H1 (cell line): ENCODE data around the gene TGFB1I1. TPM values are rescaled to one million over a fixed set of nuclear protein-coding genes. Genes with fewer than 3 reads are reported as not detected.

Experiments used
- BCL11A ChIP-seq, 2 experiments: IDR thresholded peaks; one replicate each; pipeline ENCODE4 v1.6.1; 2011; ENCODE audit warnings: low read depth in 2 of 2, low read length in 2 of 2, mild to moderate bottlenecking in 2 of 2
- CEBPB ChIP-seq: IDR thresholded peaks from 2 replicates; pipeline ENCODE4 v1.6.1; 2012; ENCODE audit warnings: low read depth, low read length
- CREB1 ChIP-seq: IDR thresholded peaks from 2 replicates; pipeline ENCODE4 v1.6.1; 2012; ENCODE audit warnings: inconsistent platforms
- CTBP2 ChIP-seq: IDR thresholded peaks from 2 replicates; pipeline ENCODE4 v1.7.0; 2011; ENCODE audit warnings: borderline replicate concordance, mild to moderate bottlenecking, moderate library complexity, mixed read lengths, low read length; ENCODE audit not compliant: insufficient read depth, insufficient read length
- EGR1 ChIP-seq: IDR thresholded peaks from 2 replicates; pipeline ENCODE4 v1.6.1; 2011; ENCODE audit warnings: low read depth, low read length, borderline replicate concordance
- EP300 ChIP-seq, 2 experiments: IDR thresholded peaks; 1 replicate in 1 of 2; 2 replicates in 1 of 2; pipeline ENCODE4 v1.6.1; 2011 to 2012; ENCODE audit warnings: low read depth in 2 of 2, low read length in 2 of 2, mild to moderate bottlenecking in 2 of 2, borderline replicate concordance in 1 of 2, inconsistent platforms in 1 of 2, moderate library complexity in 1 of 2
- HDAC6 ChIP-seq: IDR thresholded peaks from one replicate; pipeline ENCODE4 v1.7.1; 2012; ENCODE audit warnings: low read depth, mild to moderate bottlenecking, inconsistent platforms, low read length, moderate library complexity
- JUN ChIP-seq: IDR thresholded peaks from 2 replicates; pipeline ENCODE4 v1.6.1; 2011; ENCODE audit warnings: low read depth, mild to moderate bottlenecking, improper control_type of control experiment, low read length
- JUND ChIP-seq: IDR thresholded peaks from 2 replicates; pipeline ENCODE4 v1.6.1; 2011; ENCODE audit warnings: mild to moderate bottlenecking, improper control_type of control experiment, low read length
- KDM4A ChIP-seq: IDR thresholded peaks from one replicate; pipeline ENCODE4 v1.7.1; 2012; ENCODE audit warnings: low read depth, mild to moderate bottlenecking, moderate library complexity, low read length, inconsistent platforms; ENCODE audit not compliant: severe bottlenecking
- KDM5A ChIP-seq: fragments of 200-600 bp; IDR thresholded peaks from 2 replicates; pipeline ENCODE4 v1.7.1; 2012; ENCODE audit warnings: mild to moderate bottlenecking, low read length, inconsistent platforms, mixed read lengths
- POLR2A ChIP-seq, 2 experiments: IDR thresholded peaks; 1 replicate in 1 of 2; 2 replicates in 1 of 2; pipeline ENCODE4 v1.6.1; 2011; ENCODE audit warnings: low read depth in 2 of 2, low read length in 2 of 2, mild to moderate bottlenecking in 2 of 2; ENCODE audit errors: control extremely low read depth in 1 of 2
- POLR2AphosphoS5 ChIP-seq: IDR thresholded peaks from 2 replicates; pipeline ENCODE4 v1.6.1; 2011; ENCODE audit warnings: low read depth, low read length
- RBBP5 ChIP-seq: IDR thresholded peaks from 2 replicates; pipeline ENCODE4 v1.7.1; 2012; ENCODE audit warnings: low read depth, mild to moderate bottlenecking, inconsistent platforms, low read length, moderate library complexity, borderline replicate concordance
- SIN3A ChIP-seq, 2 experiments: IDR thresholded peaks in 1 of 2; conservative IDR thresholded peaks in 1 of 2; 2 replicates each; pipeline ENCODE4 v1.6.1; 2011 to 2012; ENCODE audit warnings: low read length in 2 of 2, improper control_type of control experiment in 1 of 2, low read depth in 1 of 2, mild to moderate bottlenecking in 1 of 2
- SIX5 ChIP-seq: IDR thresholded peaks from 2 replicates; pipeline ENCODE4 v1.6.1; 2011; ENCODE audit warnings: mild to moderate bottlenecking, low read depth, low read length
- SP2 ChIP-seq: IDR thresholded peaks from 2 replicates; pipeline ENCODE4 v1.6.1; 2012; ENCODE audit warnings: mild to moderate bottlenecking, low read length, inconsistent platforms
- TAF1 ChIP-seq: IDR thresholded peaks from 2 replicates; pipeline ENCODE4 v1.6.1; 2011; ENCODE audit warnings: mild to moderate bottlenecking, low read depth, low read length
- TBP ChIP-seq: IDR thresholded peaks from 2 replicates; pipeline ENCODE4 v1.6.1; 2011; ENCODE audit warnings: low read depth, low read length, improper control_type of control experiment
- TCF12 ChIP-seq: IDR thresholded peaks from 2 replicates; pipeline ENCODE4 v1.6.1; 2011; ENCODE audit warnings: low read depth, mild to moderate bottlenecking, low read length
- TEAD4 ChIP-seq: IDR thresholded peaks from 2 replicates; pipeline ENCODE4 v1.6.1; 2012; ENCODE audit warnings: low read depth, low read length, inconsistent platforms, mixed read lengths
- YY1 ChIP-seq: IDR thresholded peaks from 2 replicates; pipeline ENCODE4 v1.6.1; 2011; ENCODE audit warnings: low read depth, mild to moderate bottlenecking, low read length
- polyA plus RNA-seq, 7 experiments: library from polyadenylated mRNA; depleted of rRNA in 3 of 7; stranded (reverse) in 5 of 7; unstranded in 2 of 7; fragments of >200 nt in 5 of 7; fragments of 200-250 nt in 2 of 7; gene quantifications; 1 replicate in 5 of 7; 2 replicates in 1 of 7; 4 replicates in 1 of 7; pipeline versions ENCODE4 v1.2.1 to v1.2.3, GENCODE V29; 2011 to 2013; ENCODE audit warnings: missing spikeins in 2 of 7, mixed read lengths in 2 of 7
- total RNA-seq: library from RNA; stranded (reverse); fragmentation: NEBNext Ultra II Directional; extraction: Animal tissue kit (Norgen Biotek cat#: 25700); gene quantifications from 2 replicates; pipeline ENCODE4 v1.2.1, GENCODE V29; 2021
- TF ChIP-seq, protein P1 (sequence below): IDR thresholded peaks from 2 replicates; pipeline ENCODE4 v1.6.1; 2012; ENCODE audit warnings: inconsistent platforms
- TF ChIP-seq, protein P2 (sequence below): IDR thresholded peaks from 2 replicates; pipeline ENCODE4 v1.6.1; 2012; ENCODE audit warnings: low read length, inconsistent platforms

Gene TGFB1I1
- total and polyA plus RNA-seq, 2 of the 8 experiments (the other 6 are each of a cell fraction or from before 2014, with no cell fraction given): 5.6 to 5.8 TPM

DNA sequence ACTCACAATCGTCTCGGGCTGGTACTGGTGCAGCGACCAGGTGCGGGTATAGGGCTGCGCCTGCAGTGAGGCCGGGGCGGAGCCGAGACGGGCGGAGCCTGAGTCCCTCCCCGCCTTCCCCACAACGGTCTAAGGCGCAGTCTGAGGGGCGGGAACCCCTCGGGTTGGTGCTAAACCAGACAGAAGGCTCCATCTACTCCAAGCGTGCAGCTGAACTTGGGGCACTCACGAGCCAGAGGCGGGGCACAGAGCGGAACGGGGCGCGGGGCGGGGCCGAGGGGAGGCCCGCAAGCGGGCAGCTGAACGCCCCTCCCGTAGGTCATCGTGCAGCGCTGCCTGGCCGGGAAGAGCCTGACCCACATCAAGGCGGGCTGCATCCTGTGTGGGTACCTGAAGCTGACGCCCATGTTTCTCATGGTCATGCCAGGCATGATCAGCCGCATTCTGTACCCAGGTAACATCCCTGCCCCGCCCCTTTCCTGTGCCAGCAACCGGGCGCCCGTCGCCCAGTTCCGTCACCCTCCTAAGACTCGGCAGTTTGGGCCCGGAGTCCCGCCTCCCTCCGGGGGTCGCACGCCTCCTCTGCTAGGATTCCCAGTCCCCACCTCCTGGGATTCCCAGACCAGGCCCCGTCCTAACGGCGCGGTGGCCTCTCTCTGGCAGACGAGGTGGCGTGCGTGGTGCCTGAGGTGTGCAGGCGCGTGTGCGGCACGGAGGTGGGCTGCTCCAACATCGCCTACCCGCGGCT lies 15.9 kb downstream of the TGFB1I1 start (continued):
- TF ChIP-seq EGR1 (no peak), CEBPB (no peak), CTBP2 (no peak), TEAD4 (no peak), KDM5A (no peak), SIX5 (no peak), EP300 (IDR thresholded peaks at IDR 0.05; ENCODE audit: borderline replicate concordance in 1 of 2, low read depth in 2 of 2, low read length in 2 of 2) (no peak), POLR2AphosphoS5 (peak; percentile 60; the same call in 1 of the 2 replicates), CREB1 (peak; percentile 10; the same call in 1 of the 2 replicates), TCF12 (no peak), TAF1 (0 out of 2 replicates have a peak, but pooled peaks have one; percentile 14), RBBP5 (peak; percentile 33; the same call in 1 of the 2 replicates), YY1 (no peak), JUND (no peak), SP2 (no peak), HDAC6 (no peak), KDM4A (peak; percentile 93), TBP (no peak), POLR2A (IDR thresholded peaks at IDR 0.05; ENCODE audit: control extremely low read depth in 1 of 2, low read depth in 2 of 2, low read length in 2 of 2) (peak in 1 of 2 experiments; percentile 5; a peak in 1 of 3 replicates), BCL11A (IDR thresholded peaks at IDR 0.05; ENCODE audit: low read depth in 2 of 2, low read length in 2 of 2) (no peak), JUN (no peak), SIN3A (conservative IDR thresholded peaks at IDR 0.05 in 1 of 2, IDR thresholded peaks at IDR 0.05 in 1 of 2; ENCODE audit: low read depth in 1 of 2, low read length in 2 of 2) (no peak)
- TF ChIP-seq, protein P1, sequence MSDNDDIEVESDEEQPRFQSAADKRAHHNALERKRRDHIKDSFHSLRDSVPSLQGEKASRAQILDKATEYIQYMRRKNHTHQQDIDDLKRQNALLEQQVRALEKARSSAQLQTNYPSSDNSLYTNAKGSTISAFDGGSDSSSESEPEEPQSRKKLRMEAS: peak; percentile 39
- TF ChIP-seq, protein P2, sequence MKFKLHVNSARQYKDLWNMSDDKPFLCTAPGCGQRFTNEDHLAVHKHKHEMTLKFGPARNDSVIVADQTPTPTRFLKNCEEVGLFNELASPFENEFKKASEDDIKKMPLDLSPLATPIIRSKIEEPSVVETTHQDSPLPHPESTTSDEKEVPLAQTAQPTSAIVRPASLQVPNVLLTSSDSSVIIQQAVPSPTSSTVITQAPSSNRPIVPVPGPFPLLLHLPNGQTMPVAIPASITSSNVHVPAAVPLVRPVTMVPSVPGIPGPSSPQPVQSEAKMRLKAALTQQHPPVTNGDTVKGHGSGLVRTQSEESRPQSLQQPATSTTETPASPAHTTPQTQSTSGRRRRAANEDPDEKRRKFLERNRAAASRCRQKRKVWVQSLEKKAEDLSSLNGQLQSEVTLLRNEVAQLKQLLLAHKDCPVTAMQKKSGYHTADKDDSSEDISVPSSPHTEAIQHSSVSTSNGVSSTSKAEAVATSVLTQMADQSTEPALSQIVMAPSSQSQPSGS: no peak
